ENCODE data around the gene AATF.

Gene AATF

DNA sequence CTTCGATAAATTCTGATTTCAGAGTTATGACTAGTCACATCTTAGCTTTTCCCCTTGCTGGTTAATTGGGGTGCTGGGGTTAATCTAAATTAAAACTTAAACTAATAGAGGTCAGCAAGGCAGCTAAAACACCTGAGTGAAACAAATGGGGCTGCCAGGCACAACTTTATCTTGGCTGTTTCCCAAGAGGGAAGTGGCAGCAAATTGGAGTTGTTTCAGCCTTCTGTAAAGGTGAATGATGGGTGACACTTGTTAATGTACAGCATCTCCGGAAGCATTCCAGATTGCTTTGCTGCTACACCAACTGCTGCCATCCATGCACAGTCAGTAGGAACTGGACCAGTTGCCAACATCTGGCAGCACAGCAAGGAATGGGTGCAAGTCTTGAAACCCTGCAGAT is 43.9 kb downstream of the AATF start:
- FAIRE-seq, result no peak

- no peak for FAIRE-seq
Measured at GRCh38 chr17:36993227-36993626, 44.5 kb downstream of the AATF start.

DNA sequence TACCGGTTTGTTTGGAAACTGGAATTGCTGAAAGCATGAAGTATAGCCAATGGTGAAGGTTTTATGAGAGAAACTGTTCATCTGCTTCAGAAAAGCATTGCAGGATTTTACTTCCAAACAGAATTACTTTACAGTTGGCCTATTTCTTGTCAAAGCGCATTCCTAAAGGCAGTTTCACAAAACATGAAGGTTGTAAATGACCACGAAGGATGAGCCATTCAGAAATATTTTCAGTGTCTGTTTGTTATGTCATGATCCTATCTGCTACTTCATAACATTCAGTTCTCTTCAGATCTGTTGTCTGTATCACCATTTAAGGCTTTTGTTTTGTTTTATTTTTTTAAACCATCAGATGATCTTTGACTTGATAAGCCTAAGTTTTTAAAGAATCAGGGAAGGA is 45.7 kb downstream of the AATF start:
- FAIRE-seq, result no peak

- no peak for FAIRE-seq
Measured at GRCh38 chr17:36999471-36999870, 50.7 kb downstream of the AATF start.

DNA sequence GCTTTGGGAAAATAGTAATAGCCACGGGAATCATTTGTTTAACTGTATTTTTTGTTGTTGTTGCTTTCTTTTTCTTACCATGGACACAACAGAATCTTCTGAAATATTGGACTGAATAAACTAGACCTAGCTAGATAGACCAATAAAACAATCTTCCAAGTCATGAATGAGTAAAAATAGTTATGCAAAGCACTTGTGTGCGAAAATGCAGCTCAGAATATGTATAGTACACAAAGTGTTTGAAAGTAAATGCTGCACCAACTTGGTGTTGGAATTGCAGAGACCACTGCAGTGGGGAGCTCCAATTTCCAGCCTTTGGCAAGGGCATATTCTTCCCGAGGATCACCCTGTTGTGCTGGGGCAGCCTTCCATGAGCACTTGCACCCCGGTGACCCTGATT is 68.0 kb downstream of the AATF start:
- FAIRE-seq, result no peak

DNA sequence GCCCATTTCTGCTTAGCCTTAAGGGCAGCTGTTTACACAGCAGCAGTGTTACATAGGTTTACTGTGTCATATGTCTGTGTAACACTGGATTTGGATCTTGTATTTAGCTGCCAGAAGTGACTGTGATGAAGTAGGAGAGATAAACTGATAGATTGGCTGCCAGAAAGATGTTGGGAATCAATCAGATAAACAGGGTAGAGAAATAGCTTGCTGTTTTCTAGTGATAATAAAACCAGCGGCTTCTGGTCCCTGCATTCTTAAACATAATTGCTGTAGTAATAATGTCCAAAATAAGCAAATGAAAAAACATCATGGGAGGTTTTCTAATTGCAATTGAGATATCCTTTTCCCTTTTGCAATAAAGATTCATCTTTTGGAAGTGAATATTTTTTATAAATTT is 68.7 kb downstream of the AATF start:
- no peak for FAIRE-seq

GRCh38 chr17:37019117-37019740 is 70.5 kb downstream of the AATF start:
- no peak for FAIRE-seq

GRCh38 chr17:37019741-37020129 is 71.0 kb downstream of the AATF start:
- no peak for FAIRE-seq

GRCh38 chr17:37024181-37024637 is 75.5 kb downstream of the AATF start:
- FAIRE-seq, result no peak

- FAIRE-seq, result no peak
Measured at GRCh38 chr17:37025238-37025637, 76.5 kb downstream of the AATF start.

DNA sequence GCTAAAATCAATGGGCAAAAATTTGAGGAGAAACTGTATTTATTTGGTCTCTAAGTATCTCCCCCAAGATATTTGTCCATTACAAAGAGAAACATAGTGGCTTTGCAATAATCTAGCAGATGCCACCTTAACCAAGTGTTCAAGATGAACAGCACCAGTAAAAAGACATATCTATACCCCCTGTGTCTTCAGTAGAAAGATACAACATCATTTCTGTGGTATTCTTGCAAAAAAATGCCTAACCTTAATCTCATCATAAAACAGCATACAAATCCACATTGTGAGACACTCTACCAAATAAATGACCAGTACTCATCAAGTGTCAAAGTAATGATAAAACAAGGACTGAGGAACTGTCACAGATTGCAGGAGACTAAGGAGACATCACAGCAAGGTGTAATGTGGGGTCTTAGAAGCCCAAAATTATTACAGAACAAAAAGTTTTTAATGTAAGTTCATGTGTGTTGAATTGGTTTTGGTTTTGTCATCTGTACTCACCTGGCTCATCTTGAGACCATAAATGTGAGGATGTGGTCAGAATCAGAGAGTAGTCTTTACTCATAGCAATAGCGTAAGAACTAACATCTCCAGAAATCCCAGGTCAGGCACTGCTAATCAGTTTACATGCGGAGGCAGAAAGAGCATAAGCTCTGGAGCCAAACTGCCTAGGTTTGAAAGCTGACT is 77.2 kb downstream of the AATF start:
- FAIRE-seq, result no peak

- no peak for FAIRE-seq
Measured at GRCh38 chr17:37026531-37026869, 77.7 kb downstream of the AATF start.

- no peak for FAIRE-seq
Measured at GRCh38 chr17:37028040-37028439, 79.3 kb downstream of the AATF start.

- FAIRE-seq, result no peak
Measured at GRCh38 chr17:37031493-37032083, 82.8 kb downstream of the AATF start.

DNA sequence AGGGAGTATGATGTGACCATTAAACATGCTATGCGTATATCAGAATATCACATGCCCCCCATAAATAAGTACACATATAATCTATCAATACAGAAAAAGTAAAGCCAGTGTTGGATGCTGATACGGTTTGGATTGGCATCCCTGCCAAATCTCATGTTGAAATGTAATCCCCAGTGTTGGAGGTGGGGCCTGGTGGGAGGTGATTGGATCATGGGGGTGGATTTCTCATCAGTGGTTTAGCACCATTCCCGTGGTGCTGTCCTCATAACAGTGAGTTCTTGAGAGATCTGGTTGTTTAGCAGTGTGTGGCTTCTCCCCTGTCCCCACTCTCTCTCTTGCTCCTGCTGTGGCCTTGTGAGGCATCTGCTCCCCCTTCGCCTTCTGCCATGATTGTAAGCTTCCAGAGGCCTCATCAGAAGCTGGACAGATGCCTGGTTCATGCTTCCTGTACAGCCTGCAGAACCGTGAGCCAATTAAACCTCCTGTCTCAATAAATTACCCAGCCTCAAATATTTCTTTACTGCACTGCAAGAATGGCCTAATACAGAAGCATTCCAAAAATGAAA is 88.9 kb downstream of the AATF start:
- no peak for FAIRE-seq

DNA sequence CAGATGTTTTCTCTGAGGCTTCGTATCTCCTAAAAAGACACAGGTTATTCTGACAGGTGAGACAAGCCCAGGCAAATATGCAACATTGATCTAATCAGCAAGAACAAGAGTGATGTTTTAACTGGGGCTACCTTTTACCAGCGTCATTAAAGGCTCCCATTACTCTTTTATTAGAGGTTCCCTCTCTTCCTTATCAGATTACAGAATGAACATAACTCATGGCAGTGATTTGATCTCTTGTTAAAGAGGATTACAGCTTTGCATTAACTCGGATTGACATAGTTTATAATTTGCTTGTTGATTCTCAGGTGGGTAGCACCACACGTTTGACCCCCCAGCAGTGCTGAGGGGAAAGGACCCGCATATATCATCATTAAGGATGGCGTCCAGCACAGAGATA is 90.5 kb downstream of the AATF start:
- FAIRE-seq, result no peak

DNA sequence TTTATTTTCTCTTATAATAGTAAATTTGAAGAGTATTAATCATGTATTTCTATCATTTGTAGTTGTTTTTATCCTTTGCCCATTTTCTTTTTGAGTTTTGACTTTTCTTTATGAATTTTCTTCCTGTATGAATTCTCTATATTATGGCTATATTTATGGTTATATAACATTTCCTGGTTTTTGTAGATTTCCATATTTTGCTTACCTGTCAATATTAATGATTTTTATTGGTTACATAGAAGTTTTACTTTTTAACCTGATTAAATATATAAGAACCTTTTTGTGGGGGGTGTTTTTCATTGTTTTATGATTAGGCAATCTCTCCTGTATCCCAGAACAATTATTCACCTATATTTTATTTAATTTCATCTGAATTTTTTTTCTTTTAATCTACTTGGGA is 93.2 kb downstream of the AATF start:
- no peak for FAIRE-seq

DNA sequence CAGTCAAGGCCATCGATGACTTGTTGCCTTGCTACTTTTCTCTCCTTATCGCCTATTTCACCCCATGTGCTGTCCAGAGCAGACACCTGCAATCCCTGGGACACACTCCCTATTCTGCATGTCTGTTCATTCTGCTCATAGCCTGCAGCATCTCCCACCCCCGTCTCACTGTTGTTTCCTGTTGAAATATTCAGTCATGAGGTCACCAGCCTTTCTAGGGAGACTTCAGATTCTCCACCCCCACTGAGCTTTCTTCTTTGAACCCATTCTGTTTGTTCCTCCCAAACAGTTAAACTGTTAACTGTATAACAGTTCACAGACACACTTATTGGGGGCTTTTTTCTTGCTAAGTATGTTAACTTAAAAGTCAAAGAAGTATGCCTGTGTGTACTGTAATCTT is 94.4 kb downstream of the AATF start:
- FAIRE-seq, result no peak

DNA sequence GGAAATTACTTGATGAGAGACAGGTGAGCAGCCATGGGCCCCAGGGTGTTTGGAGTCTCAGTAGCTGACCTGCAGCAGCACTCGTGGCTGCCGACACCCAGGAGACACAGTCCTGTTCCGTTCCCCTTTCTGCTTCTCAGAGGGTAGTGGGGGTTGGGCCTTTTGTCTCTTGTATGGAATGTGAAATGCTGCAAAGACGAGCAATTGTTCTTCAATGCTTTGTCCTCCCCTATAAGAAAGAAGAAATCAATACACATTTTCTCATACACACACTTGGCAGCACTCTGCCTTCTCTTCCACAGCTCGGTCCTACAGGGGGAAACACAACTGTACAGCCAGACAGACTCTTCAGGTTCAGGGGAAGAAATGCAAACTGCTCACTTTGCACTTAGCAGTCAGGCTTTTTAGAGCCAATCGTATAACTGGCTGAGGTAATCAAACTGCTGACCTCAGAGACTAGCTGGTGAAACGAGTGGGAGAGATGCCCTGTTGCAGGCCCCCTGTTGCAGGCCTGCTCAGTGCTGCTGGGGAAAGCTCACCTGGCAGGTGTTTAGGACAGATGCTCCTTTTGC is 96.7 kb downstream of the AATF start:
- no peak for FAIRE-seq

DNA sequence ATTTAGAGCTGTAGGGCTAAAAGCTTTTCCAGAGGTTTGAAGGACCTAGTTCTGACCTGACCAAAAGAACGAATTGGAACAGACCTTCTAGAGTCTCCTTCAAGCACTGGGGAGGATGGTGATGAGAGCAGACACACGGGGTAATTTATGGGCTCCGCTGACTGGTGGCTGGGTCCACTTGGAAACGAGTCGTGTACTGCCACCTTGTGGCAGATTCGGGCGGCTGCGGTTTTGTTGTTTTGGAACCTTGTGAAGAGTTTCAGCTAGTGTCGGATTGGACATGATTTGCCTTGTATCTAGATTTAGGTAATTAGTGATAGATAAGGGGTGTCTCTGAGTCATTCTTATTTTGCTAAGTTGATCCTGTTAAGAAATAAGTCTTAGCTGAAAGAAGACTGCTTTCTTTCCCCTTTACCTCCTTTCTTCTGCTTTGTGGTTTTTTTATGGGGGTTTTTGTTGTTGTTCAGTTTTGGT is 98.9 kb downstream of the AATF start:
- FAIRE-seq, result no peak

DNA sequence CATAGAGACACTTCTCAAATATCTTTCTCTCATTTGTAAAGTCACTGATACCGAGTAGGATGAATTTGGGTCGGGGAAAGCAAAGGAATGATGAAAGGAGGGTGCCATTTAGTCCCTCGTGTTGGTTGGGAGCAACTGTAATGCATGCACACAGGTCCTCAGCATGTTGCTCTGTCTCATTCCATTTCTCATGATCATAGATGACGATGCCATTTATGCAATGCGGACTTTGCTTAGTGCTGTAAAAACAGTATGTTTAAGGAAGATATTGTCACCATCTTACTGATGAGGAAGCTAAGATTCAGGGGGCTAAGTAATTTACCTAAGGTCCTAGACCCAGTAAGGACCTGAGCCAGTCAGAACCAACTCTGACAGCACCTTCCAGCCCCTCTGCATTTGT is 100.1 kb downstream of the AATF start:
- FAIRE-seq, result no peak

GRCh38 chr17:37050920-37051319 is 102.2 kb downstream of the AATF start:
- no peak for FAIRE-seq

- no peak for FAIRE-seq
Measured at GRCh38 chr17:37051381-37051780, 102.6 kb downstream of the AATF start.

- FAIRE-seq, result no peak
Measured at GRCh38 chr17:37051833-37052232, 103.1 kb downstream of the AATF start.
